PC-9 (cell line): ENCODE data around the gene MTUS2. TPM values are rescaled to one million over a fixed set of nuclear protein-coding genes. Genes with fewer than 3 reads are reported as not detected.

Experiments
- BruUV-seq: library from RNA; stranded (reverse); fragments of 400-500 nt; replicated peaks from 2 replicates; lab custom pipeline; 2021; lab: Mats Ljungman, UMichigan
- CTCF ChIA-PET: fragments of 300-600 bp; sonication (Branson Sonifier 250); formaldehyde crosslinking; loops from one replicate; lab custom pipeline; 2022; ENCODE audit warnings: antibody characterized with exemption; lab: Charles Lee
- POLR2A ChIA-PET: fragments of 300-600 bp; sonication (Branson Sonifier 250); formaldehyde crosslinking; loops from one replicate; lab custom pipeline; 2022; ENCODE audit warnings: antibody characterized with exemption; ENCODE audit not compliant: unreplicated experiment; lab: Charles Lee
- DNase-seq, 2 experiments: peaks; one replicate each; pipeline versions ENCODE4 v3.0.0 to v3.0.0-alpha.2; 2015 to 2022; ENCODE audit warnings: mixed read lengths in 1 of 2
- H2AFZ ChIP-seq: fragments of 200-600 bp; sonication (generic); 2 replicates; pipeline ENCODE4 v1.8.1; 2017; ENCODE audit warnings: antibody characterized with exemption
- H3F3A ChIP-seq: fragments of 200-600 bp; sonication (generic); 2 replicates; pipeline ENCODE4 v1.8.1; 2017; ENCODE audit warnings: antibody characterized with exemption, mild to moderate bottlenecking, low read depth; ENCODE audit not compliant: insufficient read depth
- H3K27ac ChIP-seq: fragments of 200-600 bp; sonication (generic); 2 replicates; pipeline ENCODE4 v1.6.1; 2016; ENCODE audit warnings: mixed run types
- H3K27me3 ChIP-seq: fragments of 200-600 bp; sonication (generic); 2 replicates; pipeline ENCODE4 v1.6.1; 2016; ENCODE audit warnings: low read depth, mixed run types; ENCODE audit not compliant: insufficient read depth
- H3K36me3 ChIP-seq: fragments of 200-600 bp; sonication (generic); 2 replicates; pipeline ENCODE4 v1.6.1; 2016; ENCODE audit warnings: low read depth, mixed run types
- H3K4me1 ChIP-seq: fragments of 200-600 bp; sonication (generic); replicated peaks from 2 replicates; pipeline ENCODE4 v1.6.1; 2016; ENCODE audit warnings: mixed run types; ENCODE audit not compliant: insufficient read depth
- H3K4me2 ChIP-seq: fragments of 200-600 bp; sonication (generic); 2 replicates; pipeline ENCODE4 v1.6.1; 2017; ENCODE audit warnings: mixed run types
- H3K4me3 ChIP-seq: fragments of 200-600 bp; sonication (generic); 2 replicates; pipeline ENCODE4 v1.6.1; 2016; ENCODE audit warnings: mixed run types
- H3K79me2 ChIP-seq: fragments of 200-600 bp; sonication (generic); 2 replicates; pipeline ENCODE4 v1.6.1; 2017; ENCODE audit warnings: low read depth, mixed run types
- H3K9me2 ChIP-seq: fragments of 200-600 bp; sonication (generic); 2 replicates; pipeline ENCODE4 v1.8.1; 2017; ENCODE audit warnings: mild to moderate bottlenecking; ENCODE audit not compliant: insufficient read depth
- H3K9me3 ChIP-seq: fragments of 200-600 bp; sonication (generic); 2 replicates; pipeline ENCODE4 v1.8.1; 2016; ENCODE audit warnings: low read depth; ENCODE audit not compliant: insufficient read depth
- H4K20me1 ChIP-seq: fragments of 200-600 bp; sonication (generic); 2 replicates; pipeline ENCODE4 v1.8.1; 2017; ENCODE audit not compliant: insufficient read depth
- EZH2 ChIP-seq: fragments of 200-600 bp; sonication (generic); IDR thresholded peaks from 2 replicates; pipeline ENCODE4 v1.8.0; 2017; ENCODE audit warnings: antibody characterized with exemption, low read depth
- intact Hi-C: fragments of 100-400 bp; cut with micrococcal nuclease; formaldehyde crosslinking; loops from one replicate; pipeline ENCODE4 v1.10.0; 2022; ENCODE audit not compliant: unreplicated experiment
- total RNA-seq: library from RNA; stranded (reverse); gene quantifications from 2 replicates; pipeline ENCODE4 v1.2.3, GENCODE V29; 2021
- TF ChIP-seq, protein P1 (sequence below): fragments of 200-600 bp; sonication (generic); conservative IDR thresholded peaks from 2 replicates; pipeline ENCODE4 v1.6.1; 2017; ENCODE audit warnings: mixed run types, antibody characterized with exemption, mild to moderate bottlenecking, moderate library complexity

The MTUS2 gene
- total RNA-seq, 1 experiment from 2014 or later = not detected

DNA sequence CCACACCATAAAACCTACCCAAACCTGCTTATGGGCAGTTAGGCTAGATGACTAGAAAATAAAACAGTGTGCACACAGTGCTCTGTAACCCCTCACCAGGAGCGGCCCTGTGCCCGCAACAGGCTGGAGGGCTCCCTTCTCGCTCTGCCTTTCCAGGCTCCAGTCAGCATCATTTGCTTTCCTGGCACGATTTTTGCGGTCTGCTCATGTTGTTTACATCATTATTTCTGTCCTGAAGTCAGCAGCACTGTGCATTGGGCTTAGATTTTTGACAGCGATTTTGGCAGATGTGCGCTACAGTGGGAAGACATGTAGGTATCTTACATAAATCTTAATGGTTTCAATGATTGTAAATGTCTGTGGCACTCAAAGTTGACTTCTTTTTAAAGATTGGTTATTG lies 344.0 kb downstream of the MTUS2 start:
- no peaks in the 10 kb centered on the region for H3K9me2 ChIP-seq
- H3F3A ChIP-seq = no peaks in the 10 kb centered on the region

DNA sequence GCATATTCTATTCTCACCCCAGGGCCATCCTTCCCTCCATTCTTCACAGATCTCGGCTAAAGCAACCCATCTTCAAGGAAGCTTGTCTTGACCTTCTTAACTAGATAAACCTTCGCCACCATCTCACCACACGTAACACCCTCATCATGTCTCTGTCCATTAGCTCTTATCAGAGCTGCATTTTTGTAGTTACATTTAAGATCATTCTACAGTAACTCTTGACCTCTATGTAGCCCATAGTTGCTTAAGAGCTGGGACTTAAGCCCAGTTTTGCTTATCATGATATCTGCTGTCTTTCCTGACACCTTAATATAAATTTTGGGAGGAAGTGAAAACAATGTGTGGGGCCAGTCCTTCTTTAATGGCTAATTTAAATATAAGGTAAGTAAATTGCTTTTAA lies 345.1 kb downstream of the MTUS2 start:
- BruUV-seq = no TSS peak
- H3K4me2 ChIP-seq = no peak overlapping the region
- intact Hi-C loops = no loop called here

More for the DNA sequence above, 344.0 kb downstream of the MTUS2 start:
- Histone ChIP-seq H3K27ac (no peak overlapping the region), H3K4me1 (no peaks in the 10 kb centered on the region), H3K4me3 (no peak overlapping the region), H3K79me2 (no peaks in the 10 kb centered on the region), H3K9me3 (no peaks in the 10 kb centered on the region), H3K27me3 (peaks cover 61% of the 10 kb centered on the region), H3K4me2 (no peak overlapping the region), H2AFZ (no peak overlapping the region), H4K20me1 (no peaks in the 10 kb centered on the region), H3K36me3 (no peaks in the 10 kb centered on the region)
- ChIA-PET POLR2A (no interaction called here), CTCF (no interaction called here)
- TF ChIP-seq EZH2 = no peak
- TF ChIP-seq, protein P1, sequence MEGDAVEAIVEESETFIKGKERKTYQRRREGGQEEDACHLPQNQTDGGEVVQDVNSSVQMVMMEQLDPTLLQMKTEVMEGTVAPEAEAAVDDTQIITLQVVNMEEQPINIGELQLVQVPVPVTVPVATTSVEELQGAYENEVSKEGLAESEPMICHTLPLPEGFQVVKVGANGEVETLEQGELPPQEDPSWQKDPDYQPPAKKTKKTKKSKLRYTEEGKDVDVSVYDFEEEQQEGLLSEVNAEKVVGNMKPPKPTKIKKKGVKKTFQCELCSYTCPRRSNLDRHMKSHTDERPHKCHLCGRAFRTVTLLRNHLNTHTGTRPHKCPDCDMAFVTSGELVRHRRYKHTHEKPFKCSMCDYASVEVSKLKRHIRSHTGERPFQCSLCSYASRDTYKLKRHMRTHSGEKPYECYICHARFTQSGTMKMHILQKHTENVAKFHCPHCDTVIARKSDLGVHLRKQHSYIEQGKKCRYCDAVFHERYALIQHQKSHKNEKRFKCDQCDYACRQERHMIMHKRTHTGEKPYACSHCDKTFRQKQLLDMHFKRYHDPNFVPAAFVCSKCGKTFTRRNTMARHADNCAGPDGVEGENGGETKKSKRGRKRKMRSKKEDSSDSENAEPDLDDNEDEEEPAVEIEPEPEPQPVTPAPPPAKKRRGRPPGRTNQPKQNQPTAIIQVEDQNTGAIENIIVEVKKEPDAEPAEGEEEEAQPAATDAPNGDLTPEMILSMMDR = no peak
- no TSS peak for BruUV-seq
- no peak for DNase-seq
- intact Hi-C loops = no loop called here

DNA sequence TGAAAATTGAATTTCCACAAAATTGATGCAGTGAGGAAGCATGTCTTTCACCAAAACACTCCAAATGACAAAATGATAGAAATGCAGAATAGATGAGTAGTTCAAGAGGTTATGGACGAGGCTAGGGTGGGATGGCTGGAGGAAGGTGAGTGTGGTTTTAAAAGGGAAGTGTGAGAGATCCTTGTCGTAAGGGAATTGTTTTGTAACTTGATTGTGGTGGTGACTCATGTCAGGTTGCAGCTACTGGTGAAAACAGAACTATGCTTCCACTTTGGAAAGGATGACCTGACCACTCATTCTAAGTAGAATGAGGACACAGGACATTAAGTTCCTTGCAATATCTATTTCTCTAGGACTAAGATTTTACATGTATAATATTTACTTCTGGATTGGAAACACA lies 345.7 kb downstream of the MTUS2 start:
- H3K27me3 ChIP-seq = peaks cover 52% of the 10 kb centered on the region
- H3K4me2 ChIP-seq = no peak overlapping the region
- H3K4me1 ChIP-seq = no peaks in the 10 kb centered on the region
- no peaks in the 10 kb centered on the region for H4K20me1 ChIP-seq
- no peak for DNase-seq
- CTCF ChIA-PET = no interaction called here
- H3K9me3 ChIP-seq = no peaks in the 10 kb centered on the region
- H3K4me3 ChIP-seq = no peak overlapping the region
- H3F3A ChIP-seq = no peaks in the 10 kb centered on the region
- no peaks in the 10 kb centered on the region for H3K79me2 ChIP-seq
- intact Hi-C loops = no loop called here
- no TSS peak for BruUV-seq
- TF ChIP-seq, protein P1 = no peak
- no peak for TF ChIP-seq EZH2
- H3K27ac ChIP-seq = no peak overlapping the region
- no peaks in the 10 kb centered on the region for H3K9me2 ChIP-seq
- POLR2A ChIA-PET = no interaction called here
- H3K36me3 ChIP-seq = no peaks in the 10 kb centered on the region
- no peak overlapping the region for H2AFZ ChIP-seq

More for the DNA sequence above, 345.1 kb downstream of the MTUS2 start:
- peaks cover 55% of the 10 kb centered on the region for H3K27me3 ChIP-seq
- H3K79me2 ChIP-seq = no peaks in the 10 kb centered on the region
- H3K27ac ChIP-seq = no peak overlapping the region
- no peaks in the 10 kb centered on the region for H3K4me1 ChIP-seq
- POLR2A ChIA-PET = no interaction called here
- no peaks in the 10 kb centered on the region for H3K9me2 ChIP-seq
- H3F3A ChIP-seq = no peaks in the 10 kb centered on the region
- no peaks in the 10 kb centered on the region for H3K9me3 ChIP-seq
- H3K36me3 ChIP-seq = no peaks in the 10 kb centered on the region
- H2AFZ ChIP-seq = no peak overlapping the region
- TF ChIP-seq, protein P1 = no peak
- TF ChIP-seq EZH2 = no peak
- H3K4me3 ChIP-seq = no peak overlapping the region
- no peaks in the 10 kb centered on the region for H4K20me1 ChIP-seq
- CTCF ChIA-PET = no interaction called here
- no peak for DNase-seq
